Thyroid gland (tissue), 4 donors: Measurements from ENCODE around the gene PIP5K1C. TPM values are rescaled to one million over a fixed set of nuclear protein-coding genes. Genes with fewer than 3 reads are reported as not detected.

ENCODE experiments used
- DNase-seq, 2 donors: peaks; one replicate each; pipeline ENCODE4 v3.0.0-alpha.2; 2019
- H3K27ac ChIP-seq, 3 donors: fragments of 200-600 bp; sonication (generic); 1 replicate in 2 of 3; 2 replicates in 1 of 3; pipeline ENCODE4 v1.5.1; 2016 to 2019; ENCODE audit warnings: mild to moderate bottlenecking in 1 of 3, moderate library complexity in 1 of 3
- H3K27me3 ChIP-seq: fragments of 200-600 bp; sonication (generic); one replicate; pipeline ENCODE4 v1.5.1; 2019
- H3K36me3 ChIP-seq, 2 donors: fragments of 200-600 bp; sonication (generic); one replicate each; pipeline ENCODE4 v1.5.1; 2016 to 2019
- H3K4me1 ChIP-seq, 2 donors: fragments of 200-600 bp; sonication (generic); one replicate each; pipeline ENCODE4 v1.5.1; 2017 to 2019
- H3K4me3 ChIP-seq, 3 donors: fragments of 200-600 bp; sonication (generic); replicated peaks in 1 of 3; 1 replicate in 2 of 3; 2 replicates in 1 of 3; pipeline ENCODE4 v1.5.1; 2016; ENCODE audit warnings: mild to moderate bottlenecking in 1 of 3
- H3K9me3 ChIP-seq: fragments of 200-600 bp; sonication (generic); one replicate; pipeline ENCODE4 v1.5.1; 2017
- POLR2A ChIP-seq, 2 donors: fragments of 450-650 bp; IDR thresholded peaks; one replicate each; pipeline ENCODE4 v1.6.1; 2017; ENCODE audit warnings: antibody characterized with exemption in 2 of 2, mild to moderate bottlenecking in 2 of 2, moderate library complexity in 1 of 2
- WGBS, 2 donors: methylation state at CpG; one replicate each; pipeline ENCODE4 v1.1.5; 2017; 5-methylcytosine and 5-hydroxymethylcytosine counted together
- intact Hi-C: fragments of 100-400 bp; cut with DNase I; formaldehyde crosslinking; loops from one replicate; pipeline ENCODE4 v1.15.1; 2023
- total RNA-seq, 4 donors: library from RNA; depleted of rRNA; stranded (reverse); fragments of >200 nt; gene quantifications; one replicate each; pipeline ENCODE4 v1.2.3, GENCODE V29; 2016
- TF ChIP-seq, protein P1 (sequence below), 6 experiments: fragments of 200-600 bp in 3 of 6; fragments of 450-650 bp in 3 of 6; sonication (generic) in 3 of 6; IDR thresholded peaks; one replicate each; pipeline ENCODE4 v1.5.1; 2016 to 2019; ENCODE audit warnings: antibody characterized with exemption in 6 of 6, mild to moderate bottlenecking in 2 of 6, inconsistent platforms in 1 of 6, moderate library complexity in 1 of 6

The PIP5K1C gene
- total RNA-seq, 4 donors from 2014 or later, result 23.2 to 42.4 (median 35.0) TPM

DNA sequence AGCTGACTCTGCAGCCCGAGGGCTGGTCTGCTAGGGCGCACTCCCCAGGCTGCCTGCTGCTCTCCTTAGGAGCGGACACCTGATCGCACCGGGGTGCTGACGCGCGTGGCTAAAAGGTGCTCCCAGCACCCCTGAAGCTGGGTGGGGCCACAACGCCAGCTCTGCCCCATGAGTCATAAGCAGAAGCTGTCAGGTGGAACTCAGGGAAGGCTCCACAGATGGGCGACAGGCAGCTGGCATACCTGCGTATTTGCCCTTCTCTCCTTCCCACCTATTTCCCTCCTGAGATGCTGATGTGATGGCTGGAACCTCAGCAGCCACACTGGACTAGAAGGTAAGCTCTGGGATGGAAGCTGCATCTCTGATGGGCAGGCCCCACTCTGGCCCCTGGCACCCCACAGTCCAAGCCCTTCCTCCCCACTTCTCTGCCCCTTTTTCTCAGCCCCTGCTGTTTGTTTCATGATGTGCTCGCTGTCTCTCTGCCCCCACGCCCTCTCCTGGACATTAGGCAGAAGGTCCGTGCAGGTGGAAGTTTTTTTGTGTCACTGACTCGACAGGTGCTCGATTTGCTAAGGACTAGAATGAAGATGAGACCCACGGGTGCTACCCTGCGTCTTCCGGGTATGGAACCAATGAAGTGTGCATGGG lies 43.4 kb downstream of the PIP5K1C start:
- H3K9me3 ChIP-seq, result no peaks in the 10 kb centered on the region
- TF ChIP-seq, protein P1, sequence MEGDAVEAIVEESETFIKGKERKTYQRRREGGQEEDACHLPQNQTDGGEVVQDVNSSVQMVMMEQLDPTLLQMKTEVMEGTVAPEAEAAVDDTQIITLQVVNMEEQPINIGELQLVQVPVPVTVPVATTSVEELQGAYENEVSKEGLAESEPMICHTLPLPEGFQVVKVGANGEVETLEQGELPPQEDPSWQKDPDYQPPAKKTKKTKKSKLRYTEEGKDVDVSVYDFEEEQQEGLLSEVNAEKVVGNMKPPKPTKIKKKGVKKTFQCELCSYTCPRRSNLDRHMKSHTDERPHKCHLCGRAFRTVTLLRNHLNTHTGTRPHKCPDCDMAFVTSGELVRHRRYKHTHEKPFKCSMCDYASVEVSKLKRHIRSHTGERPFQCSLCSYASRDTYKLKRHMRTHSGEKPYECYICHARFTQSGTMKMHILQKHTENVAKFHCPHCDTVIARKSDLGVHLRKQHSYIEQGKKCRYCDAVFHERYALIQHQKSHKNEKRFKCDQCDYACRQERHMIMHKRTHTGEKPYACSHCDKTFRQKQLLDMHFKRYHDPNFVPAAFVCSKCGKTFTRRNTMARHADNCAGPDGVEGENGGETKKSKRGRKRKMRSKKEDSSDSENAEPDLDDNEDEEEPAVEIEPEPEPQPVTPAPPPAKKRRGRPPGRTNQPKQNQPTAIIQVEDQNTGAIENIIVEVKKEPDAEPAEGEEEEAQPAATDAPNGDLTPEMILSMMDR (IDR thresholded peaks at IDR 0.05), result no peak
- no peak for TF ChIP-seq POLR2A (IDR thresholded peaks at IDR 0.05)
- H3K27me3 ChIP-seq, result no peaks in the 10 kb centered on the region
- no peak for DNase-seq
- intact Hi-C loops, result no loop called here
- H3K36me3 ChIP-seq, result peaks cover 40 to 44% of the 10 kb centered on the region in 2 donors
- H3K27ac ChIP-seq, result no peak overlapping the region
- WGBS, 2 donors, result 97 to 98% methylated on average over 14 to 19 of the region's 19 CpGs
- H3K4me1 ChIP-seq, result peaks cover 0 to 3% of the 10 kb centered on the region in 2 donors
- no peak overlapping the region for H3K4me3 ChIP-seq

DNA sequence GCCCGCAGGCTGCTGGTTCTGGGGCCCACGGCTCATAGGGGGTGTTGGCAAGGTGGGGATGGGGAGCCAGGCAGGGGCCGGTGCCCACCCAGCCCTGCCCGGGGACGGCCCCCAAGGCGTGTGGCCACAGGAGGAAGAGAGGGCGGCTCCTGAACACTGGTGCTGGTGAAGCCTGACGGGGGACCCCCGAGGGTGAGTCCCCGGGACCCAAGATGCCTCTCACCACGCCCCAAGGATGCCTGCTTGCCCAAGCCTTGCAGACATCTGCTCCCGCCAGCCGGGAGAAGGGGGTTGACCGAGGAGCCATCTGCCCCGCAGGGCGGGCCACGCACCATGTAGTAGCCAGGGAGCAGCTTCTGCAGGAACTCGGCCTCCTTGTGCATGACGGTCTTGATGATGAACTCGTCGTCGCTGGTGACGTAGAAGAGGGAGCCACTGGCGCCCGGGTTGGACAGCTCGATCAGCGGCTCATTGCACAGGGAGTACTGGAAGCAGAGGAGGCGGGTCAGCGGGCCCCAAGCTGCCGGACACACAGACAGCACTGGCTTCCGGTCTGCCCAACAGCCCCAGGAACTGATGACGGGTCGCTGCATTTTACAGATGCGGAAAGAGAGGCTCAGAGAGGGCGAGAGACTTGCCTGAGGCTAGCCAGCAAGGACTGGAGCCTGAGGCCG lies 44.1 kb downstream of the PIP5K1C start:
- Histone ChIP-seq H3K27me3 (no peaks in the 10 kb centered on the region), H3K36me3 (peaks cover 47 to 51% of the 10 kb centered on the region in 2 donors), H3K27ac (no peak overlapping the region), H3K4me3 (no peak overlapping the region), H3K4me1 (peaks cover 0 to 3% of the 10 kb centered on the region in 2 donors), H3K9me3 (no peaks in the 10 kb centered on the region)
- TF ChIP-seq, protein P1 (IDR thresholded peaks at IDR 0.05), result no peak
- TF ChIP-seq POLR2A (IDR thresholded peaks at IDR 0.05), result no peak
- WGBS, 2 donors, result 90 to 94% methylated on average over 19 to 28 of the region's 36 CpGs
- no peak for DNase-seq
- intact Hi-C loops, result no loop called here

DNA sequence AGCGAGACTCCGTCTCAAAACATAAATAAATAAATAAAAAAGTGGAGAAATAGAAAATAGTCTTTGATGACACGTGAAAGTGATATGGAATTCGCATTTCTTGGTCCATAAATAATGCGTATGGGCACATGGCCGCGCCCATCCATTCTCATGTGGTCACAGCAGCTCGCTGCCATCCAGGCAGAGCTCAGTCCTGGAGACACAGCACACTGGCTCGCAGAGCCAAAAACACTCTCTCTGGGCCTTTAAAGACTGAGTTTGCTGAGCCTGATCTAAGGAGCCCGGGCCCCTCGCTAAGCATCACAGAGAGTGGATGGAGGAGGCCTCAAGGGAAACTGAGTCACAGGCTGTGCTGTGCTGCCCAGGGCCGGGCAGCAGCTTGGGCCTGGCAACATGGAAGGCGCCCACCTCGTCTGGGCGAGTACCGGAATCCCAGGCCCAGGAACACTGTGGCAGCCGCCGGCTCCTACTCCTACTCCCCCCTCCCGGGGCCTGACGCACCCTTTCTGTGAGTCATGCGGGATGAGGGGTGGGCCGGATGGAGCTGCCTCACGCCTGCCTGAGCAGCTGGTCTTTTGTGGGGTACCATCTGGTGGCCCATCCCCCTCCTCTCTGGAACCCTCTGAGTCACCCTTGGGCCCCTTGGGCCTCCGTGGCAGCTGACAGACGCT lies 44.7 kb downstream of the PIP5K1C start:
- 88 to 97% methylated on average over 12 to 14 of the region's 25 CpGs for WGBS, 2 donors
- Histone ChIP-seq H3K27ac (peak overlapping the region; percentile 45 to 70 (median 52)), H3K4me1 (peaks cover 0 to 3% of the 10 kb centered on the region in 2 donors), H3K9me3 (no peaks in the 10 kb centered on the region), H3K27me3 (no peaks in the 10 kb centered on the region), H3K4me3 (no peak overlapping the region), H3K36me3 (peaks cover 48 to 51% of the 10 kb centered on the region in 2 donors)
- intact Hi-C loops, result no loop called here
- TF ChIP-seq, protein P1 (IDR thresholded peaks at IDR 0.05), result no peak
- TF ChIP-seq POLR2A (IDR thresholded peaks at IDR 0.05), result no peak
- no peak for DNase-seq

DNA sequence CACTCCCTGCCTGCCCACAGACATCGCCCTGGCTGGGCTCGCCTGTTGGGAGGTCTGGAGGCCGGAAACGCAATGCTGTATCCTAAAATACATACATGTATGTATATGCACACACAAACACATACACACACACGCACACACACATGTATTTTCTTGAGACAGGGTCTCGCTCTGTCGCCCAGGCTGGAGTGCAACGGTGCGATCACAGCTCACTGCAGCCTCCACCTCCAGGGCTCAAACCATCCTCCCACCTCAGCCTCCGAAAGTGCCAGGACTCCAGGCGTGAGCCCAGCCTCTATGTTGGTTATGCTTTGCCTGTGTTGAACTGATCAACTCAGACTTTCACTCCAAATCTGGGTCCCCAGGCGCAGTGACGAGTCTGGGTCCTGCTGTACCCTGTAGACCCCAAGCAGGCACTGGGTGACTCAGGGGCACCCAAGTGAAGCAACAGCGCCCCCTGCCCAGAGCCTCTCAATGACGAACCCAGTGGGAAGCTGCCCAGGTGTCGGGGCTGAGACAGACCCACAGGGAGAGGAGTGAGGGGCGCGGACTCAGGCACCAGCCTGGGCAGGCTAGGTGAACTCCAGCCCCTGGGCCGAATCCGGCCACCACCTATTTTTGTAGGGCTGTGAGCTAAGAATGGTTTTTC lies 46.3 kb downstream of the PIP5K1C start:
- Histone ChIP-seq H3K9me3 (no peaks in the 10 kb centered on the region), H3K27me3 (no peaks in the 10 kb centered on the region), H3K4me3 (no peak overlapping the region), H3K27ac (peak overlapping the region in 2 of 3 donors; percentile 17 to 62), H3K36me3 (peaks cover 43 to 45% of the 10 kb centered on the region in 2 donors), H3K4me1 (peaks cover 0 to 3% of the 10 kb centered on the region in 2 donors)
- TF ChIP-seq, protein P1 (IDR thresholded peaks at IDR 0.05), result no peak
- TF ChIP-seq POLR2A (IDR thresholded peaks at IDR 0.05), result no peak
- WGBS, 2 donors, result 96 to 100% methylated on average over 17 to 20 of the region's 20 CpGs
- intact Hi-C loops, result no loop called here
- no peak for DNase-seq
